Activated CD4-positive, alpha-beta T cell treated with anti-CD3 and anti-CD28 coated beads, Interleukin-2, amount 50 U/mL, for 1 hour (primary cell): Measurements from ENCODE around the gene APBB2.

Experiments
- DNase-seq: peaks from one replicate; pipeline ENCODE4 v3.0.0-alpha.2; 2020

APBB2 gene

GRCh38 chr4:40789031-40789430 lies 425.3 kb downstream of the APBB2 start:
- DNase-seq = no peak

- no peak for DNase-seq
These were observed 426.0 kb downstream of the APBB2 start for GRCh38 chr4:40788331-40788730.

- no peak for DNase-seq
These were observed 428.6 kb downstream of the APBB2 start for GRCh38 chr4:40785727-40786126.

- no peak for DNase-seq
These were observed 431.5 kb downstream of the APBB2 start for GRCh38 chr4:40782876-40783275.

GRCh38 chr4:40778090-40778489 lies 436.3 kb downstream of the APBB2 start:
- DNase-seq = no peak

DNA sequence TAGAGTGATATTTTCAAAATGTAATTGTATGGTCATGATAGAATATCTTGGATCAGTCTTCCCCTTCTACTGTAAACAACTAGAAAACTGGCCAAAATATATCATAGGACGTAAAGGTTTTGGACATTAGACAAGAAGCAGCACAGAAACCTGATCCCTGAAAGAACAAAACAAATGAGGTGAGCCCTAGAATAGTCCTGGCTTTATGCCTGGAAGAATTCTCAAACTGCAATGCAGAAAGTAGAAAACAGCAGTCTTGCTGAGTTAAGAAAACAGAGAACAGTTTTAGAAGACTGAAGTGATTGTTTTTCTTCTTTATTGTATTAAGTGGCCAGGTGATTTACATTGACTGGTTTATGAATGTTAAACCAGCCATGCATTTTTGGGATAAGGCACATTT lies 445.1 kb downstream of the APBB2 start:
- no peak for DNase-seq

DNA sequence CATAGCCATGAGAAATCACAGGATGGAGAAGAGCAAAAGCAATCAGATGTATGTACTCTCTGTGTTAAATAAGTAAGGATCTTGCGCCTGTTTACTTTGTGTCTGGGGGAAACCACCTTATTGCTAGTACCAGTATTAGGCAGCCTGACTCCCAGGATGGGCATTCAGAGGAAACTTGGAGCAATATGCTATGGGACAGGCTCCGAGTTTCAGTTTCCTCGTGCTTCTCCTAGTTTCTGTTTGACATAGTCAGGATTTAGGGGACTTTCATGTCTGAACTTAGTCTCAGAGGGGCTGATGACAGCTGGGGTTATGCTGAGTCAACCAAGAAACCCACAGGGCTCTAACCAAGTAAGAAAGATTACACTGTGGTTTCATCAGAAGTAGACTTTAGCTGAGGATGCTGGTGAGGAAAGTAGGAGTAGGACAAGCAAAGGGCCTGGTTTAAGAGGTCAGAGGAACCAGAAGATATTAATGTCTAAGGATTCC lies 451.1 kb downstream of the APBB2 start:
- no peak for DNase-seq
